Measurements from ENCODE around the gene MYMK.

The MYMK gene

GRCh38 chr9:133535306-133535877, 10.6 kb upstream of the MYMK start:
- DNase-seq (ENCODE audit: low spot score): no peak

GRCh38 chr9:133534346-133535291, 9.9 kb upstream of the MYMK start, which contains the start of gene ADAMTSL2:
ADAMTSL2 (plus strand) TSS chr9:133534704; CDS start chr9:133536713, 2,009 bp downstream.
- DNase-seq (ENCODE audit: low spot score): peak; percentile 60

- no peak for DNase-seq (ENCODE audit: low spot score)
Observed at GRCh38 chr9:133533857-133534256, 9.1 kb upstream of the MYMK start.

GRCh38 chr9:133532937-133533668, 8.3 kb upstream of the MYMK start:
- peak; percentile 51 for DNase-seq (ENCODE audit: low spot score)

GRCh38 chr9:133531293-133531692, 6.5 kb upstream of the MYMK start:
- no peak for DNase-seq (ENCODE audit: low spot score)

GRCh38 chr9:133529874-133530273, 5.1 kb upstream of the MYMK start:
- no peak for DNase-seq (ENCODE audit: low spot score)

GRCh38 chr9:133529457-133529856, 4.7 kb upstream of the MYMK start:
- DNase-seq (ENCODE audit: low spot score): no peak

- DNase-seq (ENCODE audit: low spot score): no peak
Observed at GRCh38 chr9:133528876-133529241, 4.1 kb upstream of the MYMK start.

- no peak for DNase-seq (ENCODE audit: low spot score)
Observed at GRCh38 chr9:133528001-133528875, 3.5 kb upstream of the MYMK start.

- no peak for DNase-seq (ENCODE audit: low spot score)
Observed at GRCh38 chr9:133527444-133527920, 2.7 kb upstream of the MYMK start.

GRCh38 chr9:133526721-133527321, 2.1 kb upstream of the MYMK start:
- no peak for DNase-seq (ENCODE audit: low spot score)

- no peak for DNase-seq (ENCODE audit: low spot score)
Observed at GRCh38 chr9:133525677-133526076, 918 bp upstream of the MYMK start.

GRCh38 chr9:133524146-133524545, 613 bp downstream of the MYMK start:
- no peak for DNase-seq (ENCODE audit: low spot score)

- DNase-seq (ENCODE audit: low spot score): no peak
Observed at GRCh38 chr9:133523106-133523505, 1.7 kb downstream of the MYMK start.

GRCh38 chr9:133522073-133522910, 2.5 kb downstream of the MYMK start:
- DNase-seq (ENCODE audit: low spot score): no peak

GRCh38 chr9:133521122-133522072, 3.4 kb downstream of the MYMK start:
- DNase-seq (ENCODE audit: low spot score): no peak

GRCh38 chr9:133520121-133520835, 4.5 kb downstream of the MYMK start:
- DNase-seq (ENCODE audit: low spot score): no peak

- no peak for DNase-seq (ENCODE audit: low spot score)
Observed at GRCh38 chr9:133519693-133520092, 5.1 kb downstream of the MYMK start.
